HG03571 (cell line): Measurements from ENCODE around the gene CCDC13.
"Not testable (repeated sequence)": the region's sequence is repeated elsewhere in the genome, so short reads cannot be mapped to it uniquely, and the experiment has no call there.

Experiments used
- ATAC-seq: cut with Tn5 transposase; IDR thresholded peaks from one replicate; pipeline ENCODE4 v1.9.1; 2021; ENCODE audit not compliant: unreplicated experiment

The CCDC13 gene, protein sequence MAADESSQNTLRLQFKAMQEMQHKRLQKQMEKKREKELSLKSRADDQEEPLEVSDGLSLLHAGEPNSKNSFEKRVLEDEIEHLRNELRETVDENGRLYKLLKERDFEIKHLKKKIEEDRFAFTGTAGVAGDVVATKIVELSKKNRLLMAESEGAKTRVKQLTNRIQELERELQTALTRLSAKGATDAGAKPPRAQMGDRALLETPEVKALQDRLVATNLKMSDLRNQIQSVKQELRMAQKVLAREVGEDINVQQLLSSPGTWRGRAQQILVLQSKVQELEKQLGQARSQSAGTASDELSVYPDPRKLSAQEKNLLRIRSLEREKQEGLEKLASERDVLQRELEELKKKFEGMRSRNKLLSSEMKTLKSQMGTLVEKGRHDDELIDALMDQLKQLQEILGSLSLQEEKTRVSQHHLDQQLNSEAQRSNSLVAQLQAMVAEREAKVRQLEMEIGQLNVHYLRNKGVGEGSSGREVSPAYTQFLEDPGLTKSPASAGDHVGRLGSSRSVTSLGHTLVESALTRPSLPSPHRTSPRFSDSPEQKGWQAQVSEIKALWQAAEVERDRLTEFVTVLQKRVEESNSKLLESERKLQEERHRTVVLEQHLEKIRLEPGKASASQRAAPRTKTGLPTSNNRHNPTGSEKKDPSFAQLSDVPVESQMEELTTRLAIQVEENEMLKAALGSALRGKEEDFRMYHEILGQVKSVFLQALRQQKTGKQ

DNA sequence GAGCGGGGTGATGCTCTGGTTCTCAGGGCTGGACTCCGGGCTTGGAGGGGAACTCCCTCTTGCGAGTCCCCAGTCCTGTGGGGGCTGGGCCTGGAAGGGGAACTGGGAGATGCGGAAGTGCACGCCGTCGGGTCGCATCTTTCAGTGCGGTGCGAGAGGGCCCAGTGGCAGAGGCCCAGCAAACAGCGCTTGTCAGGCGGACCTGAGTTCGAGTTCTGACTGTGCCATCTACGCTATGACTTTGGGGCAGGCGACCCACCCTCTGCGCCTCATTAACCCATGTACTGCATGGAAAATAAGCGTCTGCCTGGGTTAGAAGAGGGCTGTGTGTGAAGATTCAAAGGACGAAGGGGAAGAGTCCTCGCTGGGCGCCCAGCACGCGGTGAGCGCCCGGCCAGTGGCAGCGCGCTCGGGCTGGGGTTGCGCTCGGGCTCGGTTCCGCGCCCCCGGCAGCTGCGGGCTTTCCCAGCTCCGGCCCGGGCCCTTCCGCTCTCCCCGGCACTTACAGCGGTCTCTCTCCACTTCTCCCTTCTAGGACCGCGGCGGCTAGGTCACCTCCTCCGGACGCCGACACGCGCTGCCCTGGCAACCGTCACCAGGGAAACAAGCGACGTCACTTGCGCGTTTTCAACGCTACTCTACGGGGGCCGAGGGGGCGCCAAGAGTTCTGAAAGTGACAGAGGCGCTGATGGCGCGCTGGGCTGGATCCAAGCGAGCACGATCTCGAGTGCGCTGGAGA, at the start of gene CCDC13:
Gene CCDC13, minus strand, starts transcription at position 584 of the 739 bp plus-strand sequence. CDS start 14,908 bp downstream, outside the sequence.
- ATAC-seq: peak; percentile 98

- no peak for ATAC-seq
These were observed 49.8 kb upstream of the CCDC13 start for GRCh38 chr3:42822828-42823227.

- no peak for ATAC-seq
These were observed 47.6 kb upstream of the CCDC13 start for GRCh38 chr3:42820746-42821051.

GRCh38 chr3:42819351-42819965, 46.4 kb upstream of the CCDC13 start:
- ATAC-seq: no peak

GRCh38 chr3:42815826-42816225, 42.8 kb upstream of the CCDC13 start:
- no peak for ATAC-seq

DNA sequence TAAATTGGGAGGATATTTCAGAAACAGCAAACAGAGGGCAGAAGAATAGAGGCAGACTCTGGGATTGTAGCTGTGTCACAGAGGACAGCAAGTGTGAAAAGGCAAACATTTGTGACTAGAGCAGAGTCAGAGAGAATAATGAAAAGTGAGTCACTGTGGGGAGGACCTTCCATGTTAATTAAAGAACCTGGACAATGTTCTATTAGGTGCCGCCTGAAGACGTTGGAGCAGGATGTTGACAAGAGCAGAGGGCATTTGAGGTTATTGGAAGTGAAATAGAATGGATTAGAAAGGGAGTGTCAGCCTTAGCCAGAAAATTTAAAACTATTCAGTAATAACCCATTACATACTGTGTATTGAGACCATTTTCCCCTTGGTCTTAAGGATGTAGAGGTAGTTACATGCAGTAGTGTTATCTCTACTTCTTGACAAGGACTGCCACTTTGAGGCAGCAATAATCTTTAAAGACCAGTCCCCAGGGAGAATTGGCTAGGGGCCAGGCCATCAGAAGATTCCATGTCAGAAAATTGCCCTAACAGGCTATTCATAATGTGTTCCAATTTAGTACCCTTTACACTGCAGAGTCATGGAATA, 42.0 kb upstream of the CCDC13 start:
- ATAC-seq: no peak

DNA sequence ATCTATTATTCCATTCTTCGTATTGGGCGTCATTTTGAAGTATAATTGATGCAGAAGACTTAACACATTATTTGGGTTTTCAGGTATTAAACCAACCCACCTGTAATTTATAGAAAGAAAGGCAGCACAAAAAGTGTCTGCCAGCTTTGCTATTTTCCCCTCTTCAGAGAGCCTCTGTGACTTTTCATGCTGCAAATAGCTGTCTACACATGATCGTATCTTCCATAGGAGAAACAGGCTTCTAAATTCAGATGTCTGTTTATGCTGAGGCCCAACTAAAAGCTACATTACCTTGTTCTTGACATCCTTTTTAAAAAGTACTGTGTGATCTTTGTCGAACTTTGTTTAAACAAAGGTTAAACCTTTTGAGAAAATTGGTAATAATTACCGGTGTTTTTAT, 41.2 kb upstream of the CCDC13 start:
- ATAC-seq: no peak

DNA sequence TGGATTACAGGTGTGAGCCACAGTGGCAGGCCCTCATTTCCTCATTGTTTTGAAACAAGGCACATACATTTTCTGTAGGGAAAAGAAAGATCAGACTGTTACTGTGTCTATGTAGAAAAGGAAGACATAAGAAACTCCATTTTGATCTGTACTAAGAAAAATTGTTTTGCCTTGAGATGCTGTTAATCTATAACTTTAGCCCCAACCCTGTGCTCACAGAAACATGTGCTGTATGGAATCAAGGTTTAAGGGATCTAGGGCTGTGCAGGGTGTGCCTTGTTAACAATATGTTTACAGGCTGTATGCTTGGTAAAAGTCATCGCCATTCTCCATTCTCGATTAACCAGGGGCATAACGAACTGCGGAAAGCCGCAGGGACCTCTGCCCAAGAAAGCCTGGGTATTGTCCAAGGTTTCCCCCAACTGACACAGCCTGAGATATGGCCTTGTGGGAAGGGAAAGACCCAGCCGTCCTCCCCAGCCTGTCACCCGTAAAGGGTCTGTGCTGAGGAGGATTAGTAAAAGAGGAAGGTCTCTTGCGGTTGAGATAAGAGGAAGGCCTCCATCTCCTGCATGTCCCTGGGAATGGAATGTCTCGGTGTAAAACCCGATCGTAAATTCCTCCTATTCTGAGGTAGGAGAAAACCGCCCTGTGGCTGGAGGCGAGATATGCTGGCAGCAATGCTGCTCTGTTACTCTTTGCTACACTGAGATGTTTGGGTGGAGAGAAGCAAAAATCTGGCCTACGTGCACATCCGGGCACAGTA, 38.2 kb upstream of the CCDC13 start:
- not testable (repeated sequence) for ATAC-seq

DNA sequence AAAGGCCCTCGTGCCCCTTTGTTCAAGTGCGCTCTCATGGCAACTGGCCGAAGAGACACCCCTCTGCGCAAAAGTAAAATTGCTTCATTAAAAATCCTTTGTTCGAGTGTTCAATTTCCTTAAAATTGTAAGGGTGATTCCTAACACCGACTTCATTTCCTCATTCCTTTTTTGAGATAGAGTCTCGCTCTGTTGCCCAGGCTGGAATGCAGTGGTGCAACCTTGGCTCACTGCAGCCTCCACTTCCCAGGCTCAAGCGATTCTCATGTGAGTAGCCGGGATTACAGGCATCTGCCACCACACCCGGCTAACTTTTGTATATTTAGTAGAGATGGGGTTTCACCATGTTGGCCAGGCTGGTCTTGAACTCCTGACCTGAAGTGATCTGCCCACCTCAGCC, 37.7 kb upstream of the CCDC13 start:
- ATAC-seq: not testable (repeated sequence)

- no peak for ATAC-seq
These were observed 36.1 kb upstream of the CCDC13 start, which contains the start of gene ACKR2 for GRCh38 chr3:42809202-42809601. Gene ACKR2 (plus strand): TSS chr3:42809445. CDS start chr3:42864503, 55,058 bp downstream.

GRCh38 chr3:42807929-42808328, 34.9 kb upstream of the CCDC13 start:
- no peak for ATAC-seq

DNA sequence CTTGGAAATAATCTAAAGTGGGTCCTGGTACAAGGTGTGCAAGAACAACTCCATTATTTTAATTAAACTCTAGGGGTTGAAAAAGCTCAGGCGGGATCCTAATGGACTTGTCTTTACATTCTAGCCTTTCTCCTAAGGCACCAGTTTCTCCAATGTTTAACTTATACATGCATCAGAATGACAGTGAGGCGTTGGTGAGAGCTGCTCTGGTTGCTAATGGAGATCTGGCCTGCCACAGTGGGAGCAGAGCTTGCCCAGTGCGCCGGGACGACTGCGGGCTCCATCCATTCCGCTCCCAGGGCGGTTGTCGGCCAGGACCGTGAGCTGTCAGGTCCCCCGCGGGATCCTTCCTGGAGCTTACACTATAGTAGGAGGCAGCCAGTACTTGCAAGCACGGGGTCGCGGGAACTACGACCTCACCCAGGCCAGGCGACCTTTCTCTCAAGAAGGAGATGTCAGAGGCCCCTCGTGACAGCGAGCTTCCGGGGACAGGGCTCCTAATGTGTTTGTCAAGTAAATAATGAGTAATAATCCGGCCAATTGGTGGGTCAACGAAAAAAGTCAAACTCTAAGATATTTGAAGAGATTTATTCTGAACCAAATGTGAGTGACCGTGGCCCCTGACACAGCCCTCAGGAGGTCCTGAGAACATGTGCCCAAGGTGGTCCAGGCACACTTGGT, 32.2 kb upstream of the CCDC13 start:
- ATAC-seq: no peak

DNA sequence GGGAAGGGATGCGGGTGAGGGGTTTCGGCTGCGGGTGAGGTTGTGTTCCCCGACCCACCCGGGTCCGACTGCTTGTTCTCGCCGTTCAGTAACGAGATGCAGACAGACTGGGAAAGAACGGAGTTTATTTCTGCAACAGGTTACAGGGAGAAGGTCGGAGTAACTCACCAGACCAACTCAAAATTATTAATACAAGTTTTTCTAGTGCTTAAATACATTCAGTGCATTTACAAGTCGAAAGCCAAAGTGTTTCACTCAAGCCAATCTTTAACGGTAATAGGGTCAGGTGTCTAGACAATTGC, 31.7 kb upstream of the CCDC13 start:
- peak; percentile 17 for ATAC-seq

- peak; percentile 100 for ATAC-seq
These were observed 31.2 kb upstream of the CCDC13 start, which contains the start of gene HIGD1A for GRCh38 chr3:42804106-42804830. Gene HIGD1A (minus strand): TSS chr3:42804490. CDS start chr3:42794253, 10,237 bp downstream.

- ATAC-seq: peak; percentile 23
These were observed 30.5 kb upstream of the CCDC13 start for GRCh38 chr3:42803414-42804105.

DNA sequence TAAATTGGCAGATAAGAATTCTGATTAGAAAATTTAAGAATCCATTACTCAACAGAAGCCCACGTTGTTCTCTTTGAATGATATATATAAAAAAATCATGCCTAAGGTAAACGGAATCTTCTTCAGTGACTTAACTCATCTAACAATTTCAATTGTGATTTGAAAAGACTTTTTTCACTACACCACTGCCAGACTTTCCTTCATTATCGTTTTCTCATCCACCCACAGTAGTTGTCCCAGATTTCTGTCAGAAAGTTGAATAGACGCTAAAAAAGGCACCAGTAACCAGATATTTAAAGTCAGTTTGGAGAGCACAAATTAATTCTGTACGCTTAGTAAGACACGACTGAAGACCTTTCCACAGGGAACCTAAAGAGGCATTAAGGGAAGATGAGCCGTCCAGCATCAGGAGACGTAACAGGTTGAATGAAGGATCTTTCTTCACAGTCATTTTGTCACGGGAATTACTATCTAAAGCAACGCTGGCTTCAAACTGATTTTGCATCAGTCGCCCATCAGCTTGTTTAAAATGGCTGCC, 29.9 kb upstream of the CCDC13 start:
- no peak for ATAC-seq

DNA sequence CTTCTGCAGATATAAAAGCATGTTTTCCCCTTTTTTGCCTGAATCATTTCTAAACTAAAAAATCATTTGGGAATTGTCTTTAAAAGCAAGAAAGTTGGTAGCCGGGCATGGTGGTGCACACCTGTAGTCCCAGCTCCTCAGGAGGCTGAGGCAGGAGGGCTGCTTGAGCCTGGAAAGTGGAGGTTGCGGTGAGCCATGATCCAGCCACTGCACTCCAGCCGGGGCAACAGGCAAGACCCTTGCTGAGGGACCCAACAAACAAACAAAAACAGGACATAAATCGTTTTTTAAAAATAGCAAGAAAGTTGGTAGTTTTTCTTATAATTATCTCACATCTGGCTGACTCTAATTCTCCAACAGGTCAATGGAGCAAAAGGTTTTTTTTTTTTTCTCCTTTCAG, 28.7 kb upstream of the CCDC13 start:
- no peak for ATAC-seq

DNA sequence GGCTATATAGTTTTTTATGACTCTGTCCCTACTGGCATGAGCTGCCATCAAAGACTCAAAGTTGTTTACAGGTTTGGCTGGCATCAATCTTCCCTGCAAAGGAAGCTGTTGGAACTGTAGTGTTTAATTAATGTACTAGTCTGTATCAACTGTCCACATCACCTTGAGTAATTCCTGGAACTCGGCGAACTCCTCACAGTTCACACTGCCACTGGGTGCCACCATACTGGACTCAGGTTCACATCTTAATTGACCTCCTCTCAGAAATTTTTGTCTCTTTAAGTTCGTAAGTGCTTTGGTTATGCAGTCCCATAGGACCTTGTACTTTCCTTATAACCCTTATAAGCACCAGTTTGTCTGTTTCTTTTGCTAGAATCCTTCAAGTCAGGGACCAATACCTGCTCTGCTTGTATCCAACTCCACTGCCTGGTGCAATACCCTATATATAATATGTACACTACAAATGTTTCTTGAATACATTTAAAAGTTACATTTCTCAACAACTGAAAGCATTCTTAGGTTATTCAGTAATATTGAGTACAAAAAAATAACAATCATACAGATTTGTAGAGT, 28.1 kb upstream of the CCDC13 start:
- ATAC-seq: no peak
